OCI-LY7 (cell line): ENCODE data around the gene SUFU.

Experiments
- EZH2phosphoT487 ChIP-seq: fragments of 200-600 bp; sonication (generic); IDR thresholded peaks from 2 replicates; pipeline ENCODE4 v1.6.1; 2018; ENCODE audit warnings: low read depth, borderline replicate concordance, mild to moderate bottlenecking, mixed run types, antibody characterized with exemption, low read length, moderate library complexity, mixed read lengths
- TF ChIP-seq, protein P1 (sequence below): fragments of 200-600 bp; sonication (generic); conservative IDR thresholded peaks from 2 replicates; pipeline ENCODE4 v1.5.1; 2014; ENCODE audit warnings: mild to moderate bottlenecking, antibody characterized with exemption, low read length, moderate library complexity, mixed read lengths

DNA sequence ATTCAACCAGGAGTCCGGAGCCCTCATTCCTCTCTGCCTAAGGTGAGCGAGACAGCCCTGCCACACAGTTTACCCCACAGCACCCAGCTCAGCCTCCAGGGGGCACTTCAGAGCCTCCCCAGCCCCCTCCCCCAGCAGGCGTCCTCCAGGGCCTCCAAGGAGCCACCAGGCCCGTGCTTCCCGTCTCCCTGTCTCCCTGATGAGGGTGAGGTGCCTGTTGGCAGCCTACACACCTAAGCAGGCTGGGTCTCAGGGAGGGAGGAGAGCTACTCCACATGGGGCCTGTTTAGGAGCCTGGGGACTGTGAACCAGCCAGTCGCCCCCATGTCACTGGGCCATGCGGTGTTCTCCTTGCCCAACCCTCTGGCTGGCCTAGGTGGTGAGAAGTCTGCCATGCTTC lies 111.6 kb downstream of the SUFU start:
- TF ChIP-seq, protein P1, sequence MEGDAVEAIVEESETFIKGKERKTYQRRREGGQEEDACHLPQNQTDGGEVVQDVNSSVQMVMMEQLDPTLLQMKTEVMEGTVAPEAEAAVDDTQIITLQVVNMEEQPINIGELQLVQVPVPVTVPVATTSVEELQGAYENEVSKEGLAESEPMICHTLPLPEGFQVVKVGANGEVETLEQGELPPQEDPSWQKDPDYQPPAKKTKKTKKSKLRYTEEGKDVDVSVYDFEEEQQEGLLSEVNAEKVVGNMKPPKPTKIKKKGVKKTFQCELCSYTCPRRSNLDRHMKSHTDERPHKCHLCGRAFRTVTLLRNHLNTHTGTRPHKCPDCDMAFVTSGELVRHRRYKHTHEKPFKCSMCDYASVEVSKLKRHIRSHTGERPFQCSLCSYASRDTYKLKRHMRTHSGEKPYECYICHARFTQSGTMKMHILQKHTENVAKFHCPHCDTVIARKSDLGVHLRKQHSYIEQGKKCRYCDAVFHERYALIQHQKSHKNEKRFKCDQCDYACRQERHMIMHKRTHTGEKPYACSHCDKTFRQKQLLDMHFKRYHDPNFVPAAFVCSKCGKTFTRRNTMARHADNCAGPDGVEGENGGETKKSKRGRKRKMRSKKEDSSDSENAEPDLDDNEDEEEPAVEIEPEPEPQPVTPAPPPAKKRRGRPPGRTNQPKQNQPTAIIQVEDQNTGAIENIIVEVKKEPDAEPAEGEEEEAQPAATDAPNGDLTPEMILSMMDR: peak; percentile 75
- no peak for TF ChIP-seq EZH2phosphoT487
